Lower leg skin (tissue), 3 donors: ENCODE results near the gene ZSCAN10.

Source experiments
- CTCF ChIP-seq, 3 donors: fragments of 450-650 bp; IDR thresholded peaks; one replicate each; pipeline ENCODE4 v1.5.1; 2016; ENCODE audit warnings: antibody characterized with exemption in 3 of 3, mild to moderate bottlenecking in 3 of 3, moderate library complexity in 2 of 3
- POLR2A ChIP-seq, 2 donors: fragments of 450-650 bp; IDR thresholded peaks; one replicate each; pipeline ENCODE4 v1.6.1; 2016 to 2017; ENCODE audit warnings: antibody characterized with exemption in 2 of 2, mild to moderate bottlenecking in 1 of 2, moderate library complexity in 1 of 2

DNA sequence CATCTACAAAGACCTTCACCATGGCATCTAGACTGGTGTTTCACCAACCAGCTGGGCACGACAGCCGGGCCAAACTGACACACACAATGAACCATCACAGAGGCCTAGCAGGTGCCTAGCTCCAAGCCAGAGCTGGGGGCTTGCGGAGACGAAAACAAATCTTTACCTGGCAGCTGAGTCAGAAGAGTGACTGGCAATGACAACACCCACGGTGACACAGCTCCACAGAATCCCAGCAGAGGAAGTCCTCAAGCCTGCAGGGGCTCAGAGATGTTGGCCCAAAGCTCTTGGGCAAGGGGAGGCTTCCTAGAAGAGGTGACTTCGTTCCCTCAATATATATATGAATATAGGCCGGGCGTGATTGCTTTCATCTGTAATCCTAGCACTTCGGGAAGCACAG is 47.6 kb downstream of the ZSCAN10 start:
- TF ChIP-seq POLR2A (IDR thresholded peaks at IDR 0.05) = no peak
- TF ChIP-seq CTCF (IDR thresholded peaks at IDR 0.05) = no peak
